Measurements from ENCODE around the gene NECAB3. TPM values are rescaled to one million over a fixed set of nuclear protein-coding genes. Genes with fewer than 3 reads are reported as not detected.
"Not testable (repeated sequence)": the region's sequence is repeated elsewhere in the genome, so short reads cannot be mapped to it uniquely, and the experiment has no call there.

The NECAB3 gene
- total RNA-seq, 1 donor from 2014 or later, result 63.3 TPM

GRCh38 chr20:33701629-33702450 is 27.6 kb upstream of the NECAB3 start:
- Mint-ChIP-seq H3K9me3 (peaks cover 5% of the 10 kb centered on the region), H3K36me3 (ENCODE audit: low read depth) (peaks cover 13% of the 10 kb centered on the region), H3K4me1 (peaks cover 6% of the 10 kb centered on the region), H3K27ac (ENCODE audit: unreplicated experiment) (no peak overlapping the region), H3K27me3 (ENCODE audit: low read depth) (no peaks in the 10 kb centered on the region), H3K4me3 (no peak overlapping the region)
- no peak for DNase-seq (ENCODE audit: low read depth, low spot score)
- TF ChIP-seq CTCF (conservative IDR thresholded peaks at IDR 0.05), result no peak

- H3K27me3 Mint-ChIP-seq (ENCODE audit: low read depth); DNase-seq (ENCODE audit: low read depth, low spot score); H3K4me3 Mint-ChIP-seq; H3K27ac Mint-ChIP-seq (ENCODE audit: unreplicated experiment); H3K9me3 Mint-ChIP-seq; H3K4me1 Mint-ChIP-seq: not testable (repeated sequence)
- peaks cover 13% of the 10 kb centered on the region for H3K36me3 Mint-ChIP-seq (ENCODE audit: low read depth)
Measured at GRCh38 chr20:33700696-33701441, 26.6 kb upstream of the NECAB3 start.

GRCh38 chr20:33698966-33699365 is 24.7 kb upstream of the NECAB3 start:
- H3K4me1 Mint-ChIP-seq, result peaks cover 15% of the 10 kb centered on the region

DNA sequence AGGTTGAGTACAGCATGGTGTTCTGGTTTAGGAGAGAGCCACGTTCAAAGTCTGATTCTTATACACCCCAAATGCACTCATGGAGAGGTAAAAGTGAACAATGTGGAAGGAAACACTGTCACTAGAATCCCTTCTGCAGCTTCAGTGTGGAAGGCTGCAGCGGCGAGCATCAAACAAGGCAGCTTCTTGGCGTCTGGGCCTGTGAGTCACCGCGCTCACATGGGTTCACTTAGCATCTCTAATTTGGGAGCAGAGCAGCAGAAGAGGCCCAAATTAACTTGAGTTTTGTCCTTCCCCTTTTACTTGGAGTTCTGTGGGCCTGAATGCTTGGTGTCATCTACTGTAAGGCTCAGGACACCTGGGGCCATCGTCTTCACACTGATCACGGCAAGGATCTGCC is 22.9 kb upstream of the NECAB3 start:
- H3K36me3 Mint-ChIP-seq (ENCODE audit: low read depth), result peaks cover 13% of the 10 kb centered on the region
- no peak for TF ChIP-seq CTCF (conservative IDR thresholded peaks at IDR 0.05)
- H3K27ac Mint-ChIP-seq (ENCODE audit: unreplicated experiment), result no peak overlapping the region
- DNase-seq (ENCODE audit: low read depth, low spot score), result no peak
- no peaks in the 10 kb centered on the region for H3K27me3 Mint-ChIP-seq (ENCODE audit: low read depth)
- H3K4me1 Mint-ChIP-seq, result peaks cover 25% of the 10 kb centered on the region
- H3K4me3 Mint-ChIP-seq, result peak overlapping the region; percentile 27
- H3K9me3 Mint-ChIP-seq, result peaks cover 5% of the 10 kb centered on the region

More at GRCh38 chr20:33698966-33699365, 24.7 kb upstream of the NECAB3 start:
- not testable (repeated sequence) for H3K27ac Mint-ChIP-seq (ENCODE audit: unreplicated experiment); H3K4me3 Mint-ChIP-seq; H3K9me3 Mint-ChIP-seq; DNase-seq (ENCODE audit: low read depth, low spot score); H3K27me3 Mint-ChIP-seq (ENCODE audit: low read depth)
- peaks cover 13% of the 10 kb centered on the region for H3K36me3 Mint-ChIP-seq (ENCODE audit: low read depth)

DNA sequence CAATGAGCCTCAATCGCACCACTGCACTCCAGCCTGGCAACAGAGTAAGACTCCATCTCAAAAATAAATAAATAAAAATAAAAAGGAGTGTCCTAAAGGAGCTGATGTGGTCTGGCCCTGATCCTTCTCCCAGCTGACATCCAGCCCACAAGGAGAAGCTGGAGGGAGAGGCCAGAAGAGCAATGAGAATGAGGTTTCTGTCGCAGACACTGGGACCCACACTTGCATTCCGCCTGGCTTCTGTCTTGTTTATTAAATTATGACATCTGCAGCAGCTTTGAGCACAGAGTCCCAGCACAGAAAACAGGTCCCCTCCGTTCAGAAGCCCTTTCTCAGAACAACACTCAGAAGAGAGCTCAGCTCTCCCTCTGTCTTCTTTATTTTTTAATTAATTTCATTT is 22.2 kb upstream of the NECAB3 start:
- Mint-ChIP-seq H3K27ac (ENCODE audit: unreplicated experiment) (no peak overlapping the region), H3K4me1 (peaks cover 25% of the 10 kb centered on the region), H3K36me3 (ENCODE audit: low read depth) (peaks cover 9% of the 10 kb centered on the region), H3K27me3 (ENCODE audit: low read depth) (no peaks in the 10 kb centered on the region), H3K4me3 (no peak overlapping the region), H3K9me3 (peaks cover 2% of the 10 kb centered on the region)
- no peak for DNase-seq (ENCODE audit: low read depth, low spot score)
- no peak for TF ChIP-seq CTCF (conservative IDR thresholded peaks at IDR 0.05)

DNA sequence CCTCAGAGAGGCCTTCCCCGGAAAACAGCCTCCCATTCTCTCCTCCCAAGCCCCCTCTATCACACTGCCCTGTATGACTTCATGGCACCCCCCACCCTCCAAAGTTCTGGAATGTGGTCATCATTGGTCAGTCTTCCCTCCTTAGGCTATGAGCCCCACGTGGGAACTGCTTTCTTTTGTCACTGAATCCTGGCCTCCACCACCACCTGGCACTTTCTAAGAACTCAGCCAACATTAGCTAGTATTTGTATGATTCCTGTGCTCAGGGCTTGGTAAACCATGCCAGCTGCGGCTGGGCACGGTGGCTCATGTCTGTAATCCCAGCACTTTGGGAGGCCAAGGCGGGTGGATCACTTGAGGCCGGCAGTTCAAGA is 20.4 kb upstream of the NECAB3 start:
- peaks cover 32% of the 10 kb centered on the region for H3K4me1 Mint-ChIP-seq
- no peak overlapping the region for H3K4me3 Mint-ChIP-seq
- H3K27me3 Mint-ChIP-seq (ENCODE audit: low read depth), result no peaks in the 10 kb centered on the region
- H3K36me3 Mint-ChIP-seq (ENCODE audit: low read depth), result peaks cover 9% of the 10 kb centered on the region
- peak overlapping the region; percentile 83 for H3K27ac Mint-ChIP-seq (ENCODE audit: unreplicated experiment)
- no peak for TF ChIP-seq CTCF (conservative IDR thresholded peaks at IDR 0.05)
- H3K9me3 Mint-ChIP-seq, result peaks cover 2% of the 10 kb centered on the region
- DNase-seq (ENCODE audit: low read depth, low spot score), result no peak

All from neural crest cell (in vitro differentiated cells).